ENCODE data around the gene RPL39L.

RPL39L gene

DNA sequence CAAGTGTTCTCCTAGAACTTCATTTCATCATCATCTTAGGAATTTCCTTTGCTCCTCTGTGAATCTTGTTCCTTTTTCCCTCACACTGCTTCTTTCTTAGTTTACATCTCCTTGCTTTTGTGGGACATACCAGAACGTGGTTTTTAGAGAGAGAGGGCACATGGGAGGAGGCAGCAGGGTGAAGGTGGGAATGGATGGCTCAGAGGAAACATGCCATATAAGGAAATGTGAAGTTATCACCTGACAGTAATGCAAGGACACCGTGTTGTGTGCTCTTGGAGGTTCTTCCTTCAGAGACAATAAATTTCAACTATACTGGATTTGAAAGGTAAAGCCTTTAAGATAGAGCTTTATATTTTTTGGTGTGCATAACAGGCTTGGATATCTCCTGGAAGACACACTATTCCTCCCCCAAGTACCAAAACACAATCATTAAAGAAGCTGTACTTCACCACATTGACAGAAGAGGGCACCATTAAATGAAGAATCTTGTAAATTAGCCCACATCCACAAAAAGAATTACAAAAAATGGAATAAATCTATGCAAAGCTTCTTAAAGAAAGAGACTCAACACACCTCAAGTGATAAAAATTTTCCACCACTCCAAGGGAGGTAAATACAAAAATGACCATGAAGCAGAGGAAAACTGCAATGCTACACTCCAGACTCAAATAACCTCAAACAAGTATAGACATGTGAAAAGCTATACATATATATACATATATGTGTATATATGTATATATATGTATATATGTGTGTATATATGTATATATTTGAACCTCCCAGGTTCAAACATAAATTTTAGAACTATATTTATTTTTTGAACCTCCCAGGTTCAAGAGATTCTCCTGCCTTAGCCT lies 26.1 kb downstream of the RPL39L start:
- Histone ChIP-seq H3K4ac (ENCODE audit: low read depth in 1 of 2, low read length in 2 of 2) (no peak overlapping the region), H2BK15ac (ENCODE audit: low read depth, poor library complexity, severe bottlenecking) (no peak overlapping the region), H3K79me1 (replicated peaks; ENCODE audit: low read length, poor library complexity, severe bottlenecking) (peaks cover 4% of the 10 kb centered on the region), H3K36me3 (ENCODE audit: control insufficient read depth in 1 of 2, insufficient read depth in 2 of 2, low read depth in 1 of 2, low read length in 2 of 2) (no peaks in the 10 kb centered on the region), H4K8ac (ENCODE audit: low read length) (no peak overlapping the region), H3K14ac (ENCODE audit: low read length in 2 of 2) (no peak overlapping the region), H2BK5ac (ENCODE audit: low read depth, low read length, poor library complexity, severe bottlenecking) (no peak overlapping the region), H3K4me3 (ENCODE audit: insufficient read depth in 1 of 2, low read depth in 1 of 2, low read length in 2 of 2) (no peak overlapping the region), H2AK5ac (ENCODE audit: low read length, severe bottlenecking) (no peak overlapping the region), H3K18ac (ENCODE audit: low read depth in 1 of 2, low read length in 2 of 2) (no peak overlapping the region), H4K91ac (ENCODE audit: low read length) (no peak overlapping the region), H3K9me3 (ENCODE audit: control insufficient read depth, low read length) (no peaks in the 10 kb centered on the region), H2BK12ac (ENCODE audit: low read length in 2 of 2) (no peak overlapping the region), H3K27me3 (ENCODE audit: control insufficient read depth in 1 of 2, insufficient read depth in 1 of 2, low read length in 2 of 2) (no peaks in the 10 kb centered on the region), H2BK120ac (ENCODE audit: low read depth, low read length) (no peak overlapping the region), H3K4me2 (ENCODE audit: low read length, poor library complexity, severe bottlenecking) (no peak overlapping the region), H3K23ac (ENCODE audit: low read length in 2 of 2) (no peak overlapping the region), H3K27ac (ENCODE audit: low read length, poor library complexity, severe bottlenecking) (no peak overlapping the region), H2AFZ (ENCODE audit: low read depth, low read length) (no peak overlapping the region), H3K4me1 (ENCODE audit: control insufficient read depth, insufficient read depth, low read depth, low read length) (no peaks in the 10 kb centered on the region), H3K9ac (ENCODE audit: low read length) (no peak overlapping the region)
- peak; percentile 52 for DNase-seq
- WGBS: 42% methylated on average over 2 of the region's 2 CpGs

DNA sequence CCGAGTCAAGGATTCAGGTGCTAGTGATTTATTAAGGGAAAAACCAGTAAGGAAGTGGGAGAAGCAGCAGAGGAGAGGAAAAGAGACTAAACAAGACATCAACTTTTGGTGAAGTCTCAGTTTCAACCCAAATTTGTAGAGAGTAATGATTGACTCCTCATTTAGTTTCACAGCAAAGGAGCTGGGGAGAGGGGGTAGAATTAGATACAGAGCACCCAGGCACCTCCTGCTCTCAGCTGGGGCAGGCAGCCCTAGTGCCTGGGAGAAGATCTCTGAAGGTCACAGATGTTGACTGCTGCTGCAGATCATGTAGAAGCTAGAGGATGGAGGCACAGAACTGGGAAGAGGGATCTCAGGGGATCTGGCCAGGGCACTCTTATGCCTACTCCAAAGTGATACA lies 29.1 kb downstream of the RPL39L start:
- no peak overlapping the region for H4K8ac ChIP-seq (ENCODE audit: low read length)
- DNase-seq: no peak
- no peak overlapping the region for H3K18ac ChIP-seq (ENCODE audit: low read depth in 1 of 2, low read length in 2 of 2)
- H3K27me3 ChIP-seq (ENCODE audit: control insufficient read depth in 1 of 2, insufficient read depth in 1 of 2, low read length in 2 of 2): no peaks in the 10 kb centered on the region
- H3K9ac ChIP-seq (ENCODE audit: low read length): no peak overlapping the region
- H3K14ac ChIP-seq (ENCODE audit: low read length in 2 of 2): no peak overlapping the region
- no peak overlapping the region for H2AFZ ChIP-seq (ENCODE audit: low read depth, low read length)
- WGBS: 65% methylated on average over 1 of the region's 1 CpG
- H3K23ac ChIP-seq (ENCODE audit: low read length in 2 of 2): no peak overlapping the region
- H2BK12ac ChIP-seq (ENCODE audit: low read length in 2 of 2): no peak overlapping the region
- H3K4me3 ChIP-seq (ENCODE audit: insufficient read depth in 1 of 2, low read depth in 1 of 2, low read length in 2 of 2): no peak overlapping the region
- no peak overlapping the region for H3K4ac ChIP-seq (ENCODE audit: low read depth in 1 of 2, low read length in 2 of 2)
- H3K27ac ChIP-seq (ENCODE audit: low read length, poor library complexity, severe bottlenecking): no peak overlapping the region
- no peak overlapping the region for H3K4me2 ChIP-seq (ENCODE audit: low read length, poor library complexity, severe bottlenecking)
- no peak overlapping the region for H2BK120ac ChIP-seq (ENCODE audit: low read depth, low read length)
- no peak overlapping the region for H2BK5ac ChIP-seq (ENCODE audit: low read depth, low read length, poor library complexity, severe bottlenecking)
- H3K4me1 ChIP-seq (ENCODE audit: control insufficient read depth, insufficient read depth, low read depth, low read length): no peaks in the 10 kb centered on the region
- no peak overlapping the region for H2AK5ac ChIP-seq (ENCODE audit: low read length, severe bottlenecking)
- H4K91ac ChIP-seq (ENCODE audit: low read length): no peak overlapping the region
- peaks cover 1% of the 10 kb centered on the region for H3K79me1 ChIP-seq (replicated peaks; ENCODE audit: low read length, poor library complexity, severe bottlenecking)
- H2BK15ac ChIP-seq (ENCODE audit: low read depth, poor library complexity, severe bottlenecking): no peak overlapping the region
- no peaks in the 10 kb centered on the region for H3K36me3 ChIP-seq (ENCODE audit: control insufficient read depth in 1 of 2, insufficient read depth in 2 of 2, low read depth in 1 of 2, low read length in 2 of 2)
- H3K9me3 ChIP-seq (ENCODE audit: control insufficient read depth, low read length): no peaks in the 10 kb centered on the region

DNA sequence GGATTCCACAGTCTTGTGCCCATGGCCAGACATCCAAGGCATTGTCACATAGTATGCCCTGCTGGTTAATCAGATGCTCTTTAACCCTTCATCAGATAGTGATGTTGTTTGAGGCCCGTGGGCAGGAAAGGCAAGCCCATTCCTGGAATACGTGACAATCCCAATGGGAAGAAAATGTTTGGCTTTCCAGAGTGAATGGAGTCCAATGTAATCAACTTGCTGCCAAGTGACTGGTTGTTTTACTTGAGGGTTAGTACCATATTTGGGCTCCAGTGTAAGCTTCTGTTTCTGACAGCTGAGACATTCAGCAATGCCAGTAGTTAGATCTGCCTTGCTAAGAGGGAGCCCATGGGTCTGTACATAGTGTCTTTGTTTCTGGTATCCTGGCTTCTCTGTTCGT lies 31.3 kb downstream of the RPL39L start:
- no peak overlapping the region for H2BK12ac ChIP-seq (ENCODE audit: low read length in 2 of 2)
- no peak overlapping the region for H2BK15ac ChIP-seq (ENCODE audit: low read depth, poor library complexity, severe bottlenecking)
- no peaks in the 10 kb centered on the region for H3K4me1 ChIP-seq (ENCODE audit: control insufficient read depth, insufficient read depth, low read depth, low read length)
- no peak overlapping the region for H3K27ac ChIP-seq (ENCODE audit: low read length, poor library complexity, severe bottlenecking)
- H3K27me3 ChIP-seq (ENCODE audit: control insufficient read depth in 1 of 2, insufficient read depth in 1 of 2, low read length in 2 of 2): no peaks in the 10 kb centered on the region
- H3K23ac ChIP-seq (ENCODE audit: low read length in 2 of 2): no peak overlapping the region
- no peak overlapping the region for H2BK120ac ChIP-seq (ENCODE audit: low read depth, low read length)
- no peak overlapping the region for H2BK5ac ChIP-seq (ENCODE audit: low read depth, low read length, poor library complexity, severe bottlenecking)
- H3K4me2 ChIP-seq (ENCODE audit: low read length, poor library complexity, severe bottlenecking): no peak overlapping the region
- H4K91ac ChIP-seq (ENCODE audit: low read length): no peak overlapping the region
- no peak overlapping the region for H3K14ac ChIP-seq (ENCODE audit: low read length in 2 of 2)
- no peak overlapping the region for H3K18ac ChIP-seq (ENCODE audit: low read depth in 1 of 2, low read length in 2 of 2)
- no peak for DNase-seq
- no peak overlapping the region for H3K4ac ChIP-seq (ENCODE audit: low read depth in 1 of 2, low read length in 2 of 2)
- 90% methylated on average over 3 of the region's 3 CpGs for WGBS
- no peaks in the 10 kb centered on the region for H3K36me3 ChIP-seq (ENCODE audit: control insufficient read depth in 1 of 2, insufficient read depth in 2 of 2, low read depth in 1 of 2, low read length in 2 of 2)
- H3K4me3 ChIP-seq (ENCODE audit: insufficient read depth in 1 of 2, low read depth in 1 of 2, low read length in 2 of 2): no peak overlapping the region
- no peak overlapping the region for H3K9ac ChIP-seq (ENCODE audit: low read length)
- H4K8ac ChIP-seq (ENCODE audit: low read length): no peak overlapping the region
- H3K9me3 ChIP-seq (ENCODE audit: control insufficient read depth, low read length): no peaks in the 10 kb centered on the region
- H2AK5ac ChIP-seq (ENCODE audit: low read length, severe bottlenecking): no peak overlapping the region
- H3K79me1 ChIP-seq (replicated peaks; ENCODE audit: low read length, poor library complexity, severe bottlenecking): no peaks in the 10 kb centered on the region
- H2AFZ ChIP-seq (ENCODE audit: low read depth, low read length): no peak overlapping the region

DNA sequence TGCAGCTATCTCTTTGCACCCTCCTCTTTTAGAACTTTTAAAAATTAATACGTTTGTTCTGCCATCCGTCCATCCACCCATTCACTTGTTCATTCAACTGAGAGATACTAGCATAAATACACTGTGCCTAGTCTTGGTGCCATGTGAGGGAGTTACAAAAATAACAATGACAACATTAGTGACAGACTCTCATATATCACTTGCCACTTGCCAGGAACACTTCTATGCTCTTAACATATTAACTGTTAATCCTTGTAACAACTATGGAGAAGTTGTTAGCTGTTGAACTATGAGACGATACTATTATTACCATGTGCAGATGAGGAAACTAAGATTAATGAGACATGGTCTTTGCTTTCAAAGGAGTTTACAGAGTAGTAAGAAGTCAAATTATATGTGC lies 33.6 kb downstream of the RPL39L start:
- Histone ChIP-seq H3K14ac (ENCODE audit: low read length in 2 of 2) (no peak overlapping the region), H3K27me3 (ENCODE audit: control insufficient read depth in 1 of 2, insufficient read depth in 1 of 2, low read length in 2 of 2) (no peaks in the 10 kb centered on the region), H3K4me2 (ENCODE audit: low read length, poor library complexity, severe bottlenecking) (no peak overlapping the region), H4K91ac (ENCODE audit: low read length) (no peak overlapping the region), H2BK15ac (ENCODE audit: low read depth, poor library complexity, severe bottlenecking) (no peak overlapping the region), H2BK12ac (ENCODE audit: low read length in 2 of 2) (no peak overlapping the region), H3K9me3 (ENCODE audit: control insufficient read depth, low read length) (no peaks in the 10 kb centered on the region), H3K79me1 (replicated peaks; ENCODE audit: low read length, poor library complexity, severe bottlenecking) (no peaks in the 10 kb centered on the region), H2BK120ac (ENCODE audit: low read depth, low read length) (no peak overlapping the region), H2AFZ (ENCODE audit: low read depth, low read length) (no peak overlapping the region), H4K8ac (ENCODE audit: low read length) (no peak overlapping the region), H2BK5ac (ENCODE audit: low read depth, low read length, poor library complexity, severe bottlenecking) (no peak overlapping the region), H3K27ac (ENCODE audit: low read length, poor library complexity, severe bottlenecking) (no peak overlapping the region), H3K36me3 (ENCODE audit: control insufficient read depth in 1 of 2, insufficient read depth in 2 of 2, low read depth in 1 of 2, low read length in 2 of 2) (no peaks in the 10 kb centered on the region), H3K4me3 (ENCODE audit: insufficient read depth in 1 of 2, low read depth in 1 of 2, low read length in 2 of 2) (no peak overlapping the region), H3K4me1 (ENCODE audit: control insufficient read depth, insufficient read depth, low read depth, low read length) (no peaks in the 10 kb centered on the region), H3K9ac (ENCODE audit: low read length) (peak overlapping the region; percentile 59), H3K18ac (ENCODE audit: low read depth in 1 of 2, low read length in 2 of 2) (no peak overlapping the region), H2AK5ac (ENCODE audit: low read length, severe bottlenecking) (no peak overlapping the region), H3K4ac (ENCODE audit: low read depth in 1 of 2, low read length in 2 of 2) (no peak overlapping the region), H3K23ac (ENCODE audit: low read length in 2 of 2) (no peak overlapping the region)
- WGBS: 83% methylated on average over 3 of the region's 3 CpGs
- DNase-seq: no peak

Data from mesenchymal stem cell (in vitro differentiated cells and primary cell).